Thymus (tissue), 11 donors: ENCODE data around the gene CRTC2. TPM values are rescaled to one million over a fixed set of nuclear protein-coding genes. Genes with fewer than 3 reads are reported as not detected.

Source experiments
- DNase-seq, 9 donors: peaks; one replicate each; pipeline ENCODE4 v3.0.0-alpha.2; 2013; ENCODE audit warnings: low spot score in 9 of 9, low read depth in 6 of 9, missing footprints in 1 of 9
- H3K27ac ChIP-seq, 2 donors: one replicate each; pipeline ENCODE4 v1.5.1; 2013; ENCODE audit warnings: control low read depth in 1 of 2, low read depth in 1 of 2, low read length in 1 of 2, mild to moderate bottlenecking in 1 of 2, moderate library complexity in 1 of 2
- H3K27me3 ChIP-seq, 2 donors: one replicate each; pipeline ENCODE4 v1.5.1; 2013; ENCODE audit warnings: low read length in 1 of 2; ENCODE audit not compliant: control insufficient read depth in 2 of 2, insufficient read depth in 1 of 2
- H3K36me3 ChIP-seq, 2 donors: one replicate each; pipeline ENCODE4 v1.5.1; 2013; ENCODE audit warnings: low read length in 1 of 2, mild to moderate bottlenecking in 1 of 2, moderate library complexity in 1 of 2; ENCODE audit not compliant: control insufficient read depth in 2 of 2, insufficient read depth in 2 of 2
- H3K4me1 ChIP-seq, 2 donors: one replicate each; pipeline ENCODE4 v1.5.1; 2013; ENCODE audit warnings: low read length in 2 of 2; ENCODE audit not compliant: control insufficient read depth in 2 of 2, insufficient read depth in 2 of 2
- H3K4me3 ChIP-seq, 2 donors: one replicate each; pipeline ENCODE4 v1.5.1; 2013; ENCODE audit warnings: low read length in 2 of 2, control low read depth in 1 of 2, mild to moderate bottlenecking in 1 of 2
- H3K9me3 ChIP-seq, 2 donors: one replicate each; pipeline ENCODE4 v1.5.1; 2013; ENCODE audit warnings: low read length in 1 of 2, mild to moderate bottlenecking in 1 of 2; ENCODE audit not compliant: control insufficient read depth in 2 of 2, insufficient read depth in 1 of 2
- WGBS: extraction: QIAGEN DNeasy Blood & Tissue Kit; methylation state at CpG from one replicate; pipeline ENCODE4 v1.1.7; 2013; 5-methylcytosine and 5-hydroxymethylcytosine counted together
- polyA plus RNA-seq: library from polyadenylated mRNA; stranded (reverse); fragments of 200-250 nt; gene quantifications from one replicate; pipeline ENCODE4 v1.2.3, GENCODE V29; 2013
- total RNA-seq: library from RNA; stranded (reverse); fragments of 120-200 nt; gene quantifications from one replicate; pipeline ENCODE4 v1.2.4, GENCODE V29; 2013
- donor health status: healthy.

CRTC2 gene
- total and polyA plus RNA-seq, 2 donors = 9.8 to 70.5 TPM

DNA sequence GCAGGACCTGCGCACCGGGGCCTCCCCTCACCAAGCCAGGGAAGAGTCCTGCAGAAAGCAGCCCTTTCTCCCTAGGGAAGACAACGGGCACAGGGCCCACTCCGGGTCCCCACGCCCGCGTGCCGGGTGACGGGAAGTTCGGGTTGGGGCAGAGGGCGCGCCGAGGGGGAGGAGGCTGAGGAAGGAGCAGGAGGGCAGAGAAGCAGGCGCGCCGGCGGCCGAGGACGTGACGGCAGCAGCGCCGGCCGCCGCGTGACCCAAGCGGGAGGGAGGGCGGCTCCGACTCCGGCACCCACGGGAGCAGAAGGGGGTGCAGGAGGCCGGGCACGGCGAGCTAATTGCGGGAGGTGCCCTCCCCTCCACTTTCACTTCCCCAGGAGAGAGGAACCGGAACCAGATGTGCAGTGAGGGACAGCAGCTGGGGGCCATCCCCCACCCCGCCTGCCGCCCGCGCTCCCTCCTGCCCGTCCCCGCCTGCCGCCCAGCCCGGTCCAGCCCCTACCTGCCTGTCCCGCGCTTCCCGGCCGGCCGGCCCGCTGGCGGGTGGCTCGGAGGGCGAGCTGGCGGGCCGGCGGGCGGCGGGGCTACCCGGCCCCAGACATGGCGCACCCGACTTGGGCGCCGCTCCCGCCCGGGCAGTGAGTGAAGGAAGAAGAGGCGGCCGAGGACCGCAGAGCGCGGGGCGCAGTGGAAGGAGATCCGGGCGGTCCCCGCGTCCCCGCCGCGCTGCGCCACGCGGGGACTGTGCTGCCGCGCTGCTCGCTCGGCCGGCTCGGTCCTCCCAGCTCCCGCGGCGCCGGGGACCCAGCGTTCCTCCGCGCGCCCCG, 12.4 kb downstream of the CRTC2 start:
- H3K4me3 ChIP-seq = peak overlapping the region; percentile 83 to 92
- peaks cover 52 to 67% of the 10 kb centered on the region in 2 donors for H3K36me3 ChIP-seq
- DNase-seq = peak in 3 of 9 donors; percentile 60 to 71 (median 60)
- under 1% methylated on average over 95 of the region's 95 CpGs for WGBS
- no peaks in the 10 kb centered on the region for H3K9me3 ChIP-seq
- peaks cover 11 to 26% of the 10 kb centered on the region in 2 donors for H3K4me1 ChIP-seq
- H3K27me3 ChIP-seq = no peaks in the 10 kb centered on the region
- H3K27ac ChIP-seq = peak overlapping the region; percentile 87 to 89

DNA sequence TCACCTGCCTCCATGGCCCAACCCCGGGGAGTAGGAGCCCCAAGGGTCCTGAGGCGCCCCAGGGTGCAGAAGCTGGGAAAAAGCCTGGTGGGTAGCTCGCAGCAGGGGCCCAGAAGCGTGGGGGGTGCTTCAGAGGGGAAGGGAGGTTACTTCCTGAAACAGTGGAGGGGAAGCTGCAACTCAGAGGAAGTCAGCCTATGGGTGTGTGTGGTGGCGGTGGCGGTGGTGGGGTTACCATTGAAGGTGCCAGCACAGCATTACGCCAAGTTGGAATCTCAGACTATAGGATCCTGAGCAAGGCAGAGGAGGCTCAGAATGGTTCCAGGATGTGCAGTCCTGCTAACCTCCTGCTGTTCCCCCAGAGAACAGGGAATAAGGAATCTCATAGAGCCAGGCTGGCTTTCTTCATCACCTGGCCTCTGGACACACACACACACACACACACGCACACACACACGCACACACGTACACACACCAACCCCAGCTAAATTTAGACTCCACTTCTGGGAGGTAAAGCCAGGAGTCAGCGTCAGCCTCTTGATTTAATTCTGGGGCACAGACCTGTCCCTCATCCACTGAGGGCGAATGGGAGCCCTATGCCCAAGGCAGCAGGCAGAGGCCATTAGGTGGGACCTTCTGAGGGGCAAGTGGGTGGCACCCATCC, 13.1 kb downstream of the CRTC2 start:
- 2% methylated on average over 12 of the region's 12 CpGs for WGBS
- Histone ChIP-seq H3K27ac (peak overlapping the region; percentile 87 to 89), H3K27me3 (no peaks in the 10 kb centered on the region), H3K9me3 (no peaks in the 10 kb centered on the region), H3K36me3 (peaks cover 57 to 67% of the 10 kb centered on the region in 2 donors), H3K4me3 (peak overlapping the region; percentile 83 to 92), H3K4me1 (peaks cover 11 to 26% of the 10 kb centered on the region in 2 donors)
- DNase-seq = peak in 3 of 9 donors; percentile 70 to 87 (median 76)

DNA sequence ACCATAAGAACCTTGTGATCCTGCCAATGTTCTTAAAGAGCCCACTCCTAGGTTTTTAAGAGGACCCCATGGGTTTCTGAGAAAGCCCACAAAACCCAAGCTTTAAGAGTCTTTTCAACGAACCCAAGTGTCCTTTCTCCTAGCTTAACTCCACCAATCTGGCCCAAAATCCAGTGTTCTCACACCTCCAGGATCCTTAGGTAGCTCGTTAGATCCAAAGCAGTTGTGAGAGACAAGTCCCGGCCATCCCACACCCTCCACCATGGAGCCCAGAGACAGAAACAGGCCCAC, 13.6 kb downstream of the CRTC2 start:
- H3K27ac ChIP-seq = peak overlapping the region; percentile 87 to 89
- H3K4me1 ChIP-seq = peaks cover 11 to 26% of the 10 kb centered on the region in 2 donors
- H3K4me3 ChIP-seq = peak overlapping the region; percentile 83 to 92
- H3K27me3 ChIP-seq = no peaks in the 10 kb centered on the region
- no peak for DNase-seq
- no peaks in the 10 kb centered on the region for H3K9me3 ChIP-seq
- 20% methylated on average over 3 of the region's 3 CpGs for WGBS
- H3K36me3 ChIP-seq = peaks cover 58 to 67% of the 10 kb centered on the region in 2 donors

DNA sequence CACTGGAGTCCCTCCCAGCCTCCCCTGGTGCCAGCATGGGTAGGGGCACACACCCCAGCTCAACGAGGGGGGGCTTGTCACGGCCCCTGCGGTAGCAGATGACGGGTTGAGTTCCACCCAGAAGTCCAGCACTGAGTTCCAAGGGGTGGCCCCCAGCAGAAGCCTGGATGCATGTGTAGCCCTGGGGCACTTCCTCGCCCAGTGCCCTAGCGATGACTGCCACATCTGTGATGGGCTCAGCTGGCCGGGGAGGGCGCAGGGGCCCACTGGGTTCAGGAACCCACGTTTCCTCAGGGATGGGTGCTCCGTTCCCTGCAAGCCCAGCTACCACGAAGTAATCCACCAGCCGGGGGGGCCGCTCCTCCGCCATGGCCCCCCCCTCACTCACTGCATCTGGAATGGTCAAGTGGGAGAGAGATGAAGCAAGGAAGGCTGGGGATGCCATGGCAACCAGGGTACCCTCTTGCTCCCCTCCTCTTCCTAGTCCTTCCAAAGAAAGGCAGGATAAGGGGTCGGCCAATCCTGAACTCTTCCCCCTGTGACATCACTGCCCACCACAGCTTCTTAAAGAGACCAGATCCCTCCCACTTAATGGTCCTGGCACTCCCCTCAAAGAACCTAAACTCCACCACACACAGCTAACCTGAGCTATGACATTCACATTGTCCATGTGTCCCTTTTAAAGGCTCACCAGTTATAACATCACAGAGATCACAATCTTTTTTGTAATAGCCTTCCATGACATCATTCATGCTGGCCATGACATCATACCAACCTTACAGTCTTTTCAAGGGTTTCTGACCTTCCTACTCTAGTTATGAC, 14.2 kb downstream of the CRTC2 start:
- DNase-seq = no peak
- H3K27me3 ChIP-seq = no peaks in the 10 kb centered on the region
- peaks cover 11 to 26% of the 10 kb centered on the region in 2 donors for H3K4me1 ChIP-seq
- H3K9me3 ChIP-seq = no peaks in the 10 kb centered on the region
- peak overlapping the region; percentile 32 to 89 for H3K27ac ChIP-seq
- H3K4me3 ChIP-seq = peak overlapping the region; percentile 83 to 92
- 93% methylated on average over 15 of the region's 15 CpGs for WGBS
- H3K36me3 ChIP-seq = peaks cover 59 to 69% of the 10 kb centered on the region in 2 donors

DNA sequence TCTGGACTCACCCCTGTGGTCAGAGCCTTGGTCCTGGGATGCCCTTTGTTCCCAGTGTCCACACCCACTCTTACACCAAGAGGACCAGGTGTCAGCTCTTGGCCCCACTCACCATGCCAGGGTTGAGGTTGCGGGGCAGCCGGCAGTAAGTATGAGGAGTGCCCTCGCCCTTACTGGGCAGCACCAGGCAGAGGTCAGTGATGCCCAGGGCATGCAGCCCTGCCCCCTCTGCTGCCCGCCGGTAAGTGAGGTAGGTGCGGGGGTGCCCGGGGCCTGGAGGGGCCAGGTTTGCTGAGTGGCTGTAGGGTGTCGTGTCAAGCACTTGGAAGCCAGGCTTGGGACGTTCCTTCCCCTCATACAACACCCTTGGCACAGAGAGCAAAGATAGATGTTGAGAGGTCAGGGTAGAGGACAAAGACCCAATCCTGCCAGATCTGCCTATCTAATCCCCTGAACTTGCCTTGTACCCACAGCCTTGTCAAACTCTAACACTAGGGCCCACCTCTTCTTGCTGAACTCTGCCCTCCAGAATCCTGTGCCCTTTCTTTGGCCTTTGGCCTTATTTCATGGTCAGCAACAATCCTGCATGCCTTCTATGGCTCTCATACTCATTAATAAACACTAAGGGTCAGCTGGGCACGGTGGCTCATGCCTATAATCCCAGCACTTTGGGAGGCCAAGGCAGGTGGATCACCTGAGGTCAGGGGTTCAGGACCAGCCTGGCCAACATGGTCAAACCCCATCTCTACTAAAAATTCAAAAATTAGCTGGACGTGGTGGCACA, 15.5 kb downstream of the CRTC2 start:
- WGBS = 95% methylated on average over 11 of the region's 11 CpGs
- peaks cover 50 to 62% of the 10 kb centered on the region in 2 donors for H3K36me3 ChIP-seq

DNA sequence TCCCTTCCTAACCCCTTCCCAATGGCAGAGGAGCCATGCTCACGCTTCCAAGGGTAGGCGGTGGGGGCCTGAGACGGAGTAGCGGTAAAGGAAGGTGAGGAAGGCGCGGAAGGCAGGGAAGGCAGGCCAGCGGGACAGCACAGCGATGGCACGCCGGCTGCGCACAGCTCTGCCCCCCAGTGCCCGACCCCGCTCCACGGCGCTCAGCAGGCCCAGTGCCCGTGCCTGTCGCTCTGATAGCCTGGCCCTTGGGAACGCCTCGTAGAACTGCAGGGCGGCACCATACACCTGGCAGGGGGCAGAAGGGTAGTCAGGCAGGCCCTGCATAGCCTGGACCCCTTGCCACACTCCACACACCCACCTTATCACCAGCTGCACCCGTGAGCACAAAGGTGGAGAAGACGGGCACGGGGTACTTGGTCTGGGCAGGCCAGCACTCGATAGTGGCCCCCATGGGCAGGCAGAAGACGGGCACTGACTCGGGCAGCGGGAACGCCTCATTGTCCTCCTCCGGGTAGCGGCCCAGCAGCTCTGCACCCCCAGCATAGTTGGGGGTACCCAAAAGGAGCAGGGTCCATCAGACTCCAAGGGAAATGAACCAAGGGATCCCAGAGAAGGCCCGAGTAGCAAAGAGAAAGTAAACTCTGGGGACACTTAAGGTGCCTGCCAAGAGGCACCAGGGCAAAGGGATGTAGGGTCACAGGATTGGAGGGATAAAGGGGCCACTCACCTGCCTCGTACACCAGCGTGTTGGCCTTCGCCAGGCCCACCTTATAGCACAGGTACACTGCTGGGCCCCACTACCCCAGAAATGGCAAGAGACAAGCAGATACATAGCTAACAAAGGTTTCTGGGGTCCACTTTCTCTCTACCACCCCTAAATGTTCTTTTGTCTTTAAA, 16.3 kb downstream of the CRTC2 start:
- Histone ChIP-seq H3K36me3 (peaks cover 50 to 62% of the 10 kb centered on the region in 2 donors), H3K27ac (no peak overlapping the region), H3K4me3 (no peak overlapping the region), H3K27me3 (no peaks in the 10 kb centered on the region), H3K9me3 (no peaks in the 10 kb centered on the region), H3K4me1 (peaks cover 11 to 24% of the 10 kb centered on the region in 2 donors)
- DNase-seq = no peak
- 96% methylated on average over 34 of the region's 34 CpGs for WGBS

More for the DNA sequence above, 15.5 kb downstream of the CRTC2 start:
- Histone ChIP-seq H3K9me3 (no peaks in the 10 kb centered on the region), H3K4me1 (peaks cover 11 to 26% of the 10 kb centered on the region in 2 donors), H3K27ac (no peak overlapping the region), H3K4me3 (no peak overlapping the region), H3K27me3 (no peaks in the 10 kb centered on the region)
- DNase-seq = no peak

DNA sequence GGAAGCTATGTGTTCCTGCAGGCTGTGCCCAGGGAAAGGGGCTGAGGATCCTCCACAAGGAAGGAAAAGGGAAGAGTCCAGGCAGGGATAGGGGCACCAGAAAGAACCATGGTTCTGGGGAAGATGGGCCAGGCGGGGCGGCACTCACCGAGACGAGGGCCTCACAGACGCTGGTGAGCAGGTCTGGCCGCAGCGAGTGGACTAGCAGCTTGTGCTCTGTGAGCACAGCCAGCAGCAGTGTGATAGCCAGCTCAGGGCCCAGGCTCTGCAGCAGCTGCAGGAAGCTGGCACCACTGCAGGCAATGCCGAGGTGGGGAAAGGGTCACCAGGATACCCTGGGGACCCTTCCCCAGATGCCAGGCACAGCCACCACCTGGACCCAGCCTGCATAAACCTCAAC, 17.7 kb downstream of the CRTC2 start:
- DNase-seq = no peak
- WGBS = over 99% methylated on average over 8 of the region's 8 CpGs
- H3K4me3 ChIP-seq = no peak overlapping the region
- peaks cover 63 to 76% of the 10 kb centered on the region in 2 donors for H3K36me3 ChIP-seq
- peaks cover 11 to 19% of the 10 kb centered on the region in 2 donors for H3K4me1 ChIP-seq
- H3K9me3 ChIP-seq = no peaks in the 10 kb centered on the region
- H3K27ac ChIP-seq = no peak overlapping the region
- no peaks in the 10 kb centered on the region for H3K27me3 ChIP-seq

DNA sequence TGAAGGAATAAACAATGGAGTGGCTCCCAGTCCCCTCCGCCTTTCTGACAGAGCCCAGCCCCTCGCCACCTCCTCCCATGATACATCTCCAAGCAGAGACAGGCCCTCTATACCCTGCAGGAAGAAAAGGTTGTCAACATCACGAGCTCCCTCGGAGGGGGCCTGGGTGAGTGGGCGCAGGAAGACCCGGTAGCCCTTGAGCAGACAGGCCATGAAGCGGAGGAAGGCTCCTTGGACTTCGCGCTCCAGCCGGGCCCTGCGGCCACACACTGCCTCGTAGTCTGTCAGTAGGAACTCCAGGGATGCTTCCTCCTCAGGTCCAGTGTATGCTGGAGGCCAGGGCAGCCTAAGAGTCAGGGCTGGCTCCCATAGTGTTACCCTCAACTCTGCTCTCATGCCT, 18.9 kb downstream of the CRTC2 start:
- Histone ChIP-seq H3K4me1 (peaks cover 5 to 8% of the 10 kb centered on the region in 2 donors), H3K9me3 (no peaks in the 10 kb centered on the region), H3K4me3 (no peak overlapping the region), H3K27me3 (no peaks in the 10 kb centered on the region), H3K27ac (no peak overlapping the region), H3K36me3 (peaks cover 73 to 86% of the 10 kb centered on the region in 2 donors)
- no peak for DNase-seq
- 99% methylated on average over 12 of the region's 12 CpGs for WGBS
